NCI-H1417 treated with DMSO at 0.1 percent for 48 hours (cell line): ENCODE data around the gene DET1.
A peak's percentile ranks its signal among the peaks of the same experiment; 100 is the strongest.
"Not testable (repeated sequence)": the region's sequence is repeated elsewhere in the genome, so short reads cannot be mapped to it uniquely, and the experiment has no call there.

Experiments used
- DNase-seq: peaks from one replicate; lab custom pipeline; 2025; lab: John Stamatoyannopoulos, UW

DET1 gene

DNA sequence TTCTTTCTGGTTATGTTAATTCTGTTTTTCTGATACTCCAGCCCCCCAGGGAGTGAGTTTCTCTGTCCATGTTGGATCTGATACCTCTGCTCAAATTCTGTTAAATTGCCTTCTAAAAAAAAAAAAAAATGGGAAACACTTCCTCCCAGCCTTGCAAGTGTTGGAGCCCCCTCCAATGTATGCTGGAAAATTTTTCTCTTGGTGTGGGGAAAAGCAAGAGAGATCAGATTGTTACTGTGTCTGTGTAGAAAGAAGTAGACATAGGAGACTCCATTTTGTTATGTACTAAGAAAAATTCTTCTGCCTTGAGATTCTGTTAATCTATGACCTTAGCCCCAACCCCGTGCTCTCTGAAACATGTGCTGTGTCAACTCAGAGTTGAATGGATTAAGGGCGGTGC lies 6.1 kb downstream of the DET1 start:
- DNase-seq: not testable (repeated sequence)

- no peak for DNase-seq
Measured at GRCh38 chr15:88539441-88539840, 7.0 kb downstream of the DET1 start.

DNA sequence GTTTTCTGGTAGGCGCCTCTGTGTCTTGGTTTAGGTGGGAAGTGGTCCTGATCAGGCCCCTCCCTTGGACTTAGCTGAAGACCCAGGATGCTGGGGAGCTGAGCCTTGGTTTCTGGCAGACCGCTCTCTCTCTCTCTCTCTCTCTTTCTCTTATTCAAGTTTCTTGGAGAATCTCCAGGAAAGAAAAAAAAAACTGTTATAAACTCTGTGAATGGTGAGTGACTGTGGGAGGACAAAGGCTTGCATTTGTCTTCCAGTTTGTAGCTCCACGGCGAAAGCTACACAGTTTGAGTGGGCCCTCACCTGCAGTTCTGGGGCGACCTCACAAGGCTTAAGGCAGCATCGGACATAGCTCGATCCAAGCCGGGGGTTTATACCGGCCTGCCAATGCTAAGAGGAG lies 7.5 kb downstream of the DET1 start:
- no peak for DNase-seq

DNA sequence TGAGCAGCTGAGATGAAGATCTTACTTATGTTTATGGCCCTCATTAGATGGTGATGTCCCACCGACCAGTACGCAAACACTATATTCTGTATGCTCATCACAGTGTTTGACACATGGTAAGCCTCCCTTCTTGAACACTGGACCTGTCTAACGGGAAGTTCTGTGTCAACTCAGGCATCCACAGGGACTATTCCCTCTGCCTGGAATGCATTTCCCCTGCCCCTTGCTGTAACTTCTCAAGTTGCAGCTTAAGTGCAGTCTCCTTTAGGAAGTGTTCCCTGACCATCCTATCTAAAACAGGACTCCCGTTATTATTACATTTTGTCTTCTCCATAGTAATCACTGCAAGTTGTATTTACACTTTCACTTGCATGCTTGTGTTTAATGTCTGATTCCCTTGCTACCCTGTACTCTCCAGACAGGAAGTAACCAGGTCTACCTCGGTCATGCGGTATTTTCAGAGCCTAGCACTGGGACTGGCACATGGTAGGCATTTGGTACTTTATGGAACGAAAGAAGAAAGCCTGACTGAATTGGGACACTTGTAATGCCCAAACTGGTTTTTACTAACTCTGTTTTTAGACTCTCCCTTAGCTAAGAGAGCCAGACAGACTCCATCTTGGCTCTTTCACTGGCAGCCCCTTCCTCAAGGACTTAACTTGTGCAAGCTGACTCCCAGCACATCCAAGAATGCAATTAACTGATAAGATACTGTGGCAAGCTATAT lies 8.7 kb downstream of the DET1 start:
- DNase-seq: no peak

DNA sequence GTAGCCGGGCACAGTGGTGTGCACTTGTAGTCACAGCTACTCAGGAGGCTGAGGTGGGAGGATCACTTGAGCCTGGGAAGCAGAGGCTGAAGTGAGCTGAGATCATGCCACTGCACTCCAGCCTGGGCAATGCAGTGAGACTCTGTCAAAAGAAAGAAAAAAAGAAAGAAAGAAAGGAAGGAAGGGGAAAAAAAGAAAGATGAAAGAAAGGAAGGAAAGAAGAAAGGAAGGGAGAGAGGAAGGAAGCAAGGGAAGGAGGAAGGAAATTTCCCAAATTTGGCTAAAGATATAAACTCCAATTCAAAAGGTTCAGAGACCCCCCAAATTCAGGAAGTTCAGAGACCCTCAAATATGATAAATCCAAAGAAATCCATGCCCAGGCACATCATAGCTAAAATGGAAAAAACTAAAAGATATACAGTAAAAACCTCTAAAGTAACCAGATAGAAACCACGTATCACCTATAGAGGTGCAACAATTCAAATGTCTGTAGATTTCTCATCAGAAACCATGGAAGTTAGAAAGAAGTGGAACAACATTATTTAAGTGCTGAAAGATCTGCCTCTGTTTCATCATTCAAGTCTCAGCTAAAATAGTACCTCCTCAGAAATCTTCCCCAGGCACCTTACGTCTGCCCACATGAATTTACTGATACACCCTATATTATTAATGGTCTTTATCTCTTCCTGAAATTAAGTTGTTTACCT lies 10.7 kb downstream of the DET1 start:
- DNase-seq: no peak

DNA sequence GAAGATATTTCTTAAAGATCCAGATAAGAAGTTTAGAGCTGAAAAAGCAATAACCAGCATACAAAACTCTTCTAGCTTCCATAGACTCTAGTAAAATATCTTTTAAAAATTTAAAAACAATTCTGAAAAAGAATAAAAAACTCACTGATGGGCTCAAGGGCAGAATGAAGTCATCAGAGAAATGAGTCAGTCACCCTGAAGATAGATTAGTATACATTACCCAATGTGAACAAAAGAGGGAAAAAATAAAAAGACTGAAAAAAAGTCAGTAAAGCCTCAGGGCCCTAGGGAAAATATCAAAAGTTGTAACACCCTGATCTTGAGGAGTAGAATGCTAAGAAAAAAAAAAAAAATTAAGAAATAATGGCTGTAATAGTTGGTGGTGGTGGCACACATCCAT lies 11.4 kb downstream of the DET1 start:
- no peak for DNase-seq

DNA sequence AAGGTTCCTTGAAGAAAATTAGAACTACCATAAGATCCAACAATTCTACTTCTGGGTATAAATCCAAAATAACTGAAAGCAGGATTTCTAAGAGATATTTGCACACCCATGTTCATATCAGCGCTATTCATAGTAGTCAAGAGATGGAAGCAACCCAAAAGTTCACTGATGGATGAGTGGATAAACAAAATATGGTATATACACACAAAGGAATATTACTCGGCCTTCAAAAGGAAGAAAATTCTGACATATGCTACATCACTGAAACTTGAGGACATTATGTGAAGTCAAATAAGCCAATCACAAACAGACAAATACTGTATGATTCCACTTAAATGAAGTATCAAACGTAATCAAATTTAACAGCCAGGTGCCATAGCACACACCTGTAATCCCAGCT lies 13.1 kb downstream of the DET1 start:
- no peak for DNase-seq

DNA sequence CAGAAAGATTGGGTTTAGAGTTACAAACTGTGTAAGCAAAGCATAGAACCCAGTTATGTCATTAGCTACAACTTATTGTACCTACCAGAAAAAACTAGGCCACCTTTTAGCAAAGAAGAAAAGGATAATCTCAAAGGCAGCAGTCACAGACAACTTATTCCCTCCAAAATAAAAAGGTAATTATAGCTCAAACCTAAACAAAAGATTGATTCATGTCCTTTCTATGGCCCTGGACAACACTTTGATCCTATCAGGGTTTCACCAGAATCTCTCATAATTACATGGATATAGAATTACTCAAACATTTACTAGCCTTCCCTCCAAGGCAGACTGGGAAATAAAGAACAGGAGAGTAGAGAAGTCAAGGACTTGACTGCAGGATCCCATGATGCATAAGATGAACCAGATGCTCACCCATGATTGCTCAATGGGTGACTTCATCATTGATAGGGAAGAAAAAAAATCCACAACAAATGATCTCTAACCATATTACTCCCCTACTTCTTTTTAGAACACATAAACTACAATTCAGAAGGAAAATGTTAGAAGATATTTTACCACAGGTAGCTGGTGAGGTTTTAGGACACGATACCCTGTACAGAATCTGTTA lies 17.4 kb downstream of the DET1 start:
- no peak for DNase-seq

DNA sequence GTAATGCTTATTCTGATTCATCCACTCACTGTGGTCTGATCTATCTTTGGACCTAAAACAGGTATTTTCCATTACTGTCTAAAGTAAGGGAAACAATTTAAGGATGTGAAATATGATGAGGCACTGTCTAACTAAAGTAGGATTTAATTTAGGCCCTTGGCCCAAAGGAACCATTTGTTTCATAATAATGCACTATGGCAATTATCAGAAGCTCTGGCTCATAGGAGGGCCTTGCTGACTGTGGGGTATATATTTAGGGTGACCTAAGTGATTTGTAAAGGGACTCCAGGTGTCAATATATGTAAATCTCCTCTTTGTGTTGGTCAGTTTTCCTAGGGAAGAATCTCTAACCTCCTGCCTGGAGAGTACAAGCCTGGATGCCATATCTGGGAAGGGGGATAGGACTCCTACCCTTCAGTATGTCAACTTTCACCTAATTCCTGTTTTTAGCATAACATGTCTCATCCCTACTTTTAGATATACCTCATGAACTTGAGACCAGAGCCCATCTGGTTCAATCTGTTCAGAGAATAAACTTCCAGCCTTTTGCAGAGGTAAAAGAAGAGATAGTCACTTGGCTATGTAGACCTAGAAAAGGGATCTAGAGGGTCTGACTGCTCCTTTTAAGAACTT lies 20.1 kb downstream of the DET1 start:
- DNase-seq: no peak

- no peak for DNase-seq
Measured at GRCh38 chr15:88525418-88525817, 21.1 kb downstream of the DET1 start.

GRCh38 chr15:88524094-88524493 lies 22.4 kb downstream of the DET1 start:
- DNase-seq: not testable (repeated sequence)

GRCh38 chr15:88518903-88519302 lies 27.6 kb downstream of the DET1 start:
- DNase-seq: no peak

DNA sequence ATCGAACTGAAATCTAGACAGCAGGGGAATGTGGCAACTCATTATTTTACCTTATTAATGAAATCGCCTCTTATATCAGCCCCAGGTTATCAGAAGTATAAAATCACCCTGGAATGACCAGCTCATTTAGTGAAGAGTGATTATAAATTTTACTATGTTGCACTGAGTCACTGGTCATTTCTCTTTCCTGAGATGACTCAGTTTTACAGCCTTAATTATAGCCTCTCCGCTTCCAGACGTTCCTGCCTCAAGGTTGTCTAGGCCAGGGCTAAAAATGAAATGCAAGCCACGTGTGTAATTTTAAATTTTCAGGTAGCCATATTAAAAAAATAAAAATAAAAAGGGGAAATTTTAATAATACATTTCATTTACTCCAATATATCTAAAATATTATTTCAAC lies 33.3 kb downstream of the DET1 start:
- DNase-seq: no peak

GRCh38 chr15:88512601-88513000 lies 33.9 kb downstream of the DET1 start:
- DNase-seq: no peak

GRCh38 chr15:88512078-88512477 lies 34.4 kb downstream of the DET1 start:
- no peak for DNase-seq

DNA sequence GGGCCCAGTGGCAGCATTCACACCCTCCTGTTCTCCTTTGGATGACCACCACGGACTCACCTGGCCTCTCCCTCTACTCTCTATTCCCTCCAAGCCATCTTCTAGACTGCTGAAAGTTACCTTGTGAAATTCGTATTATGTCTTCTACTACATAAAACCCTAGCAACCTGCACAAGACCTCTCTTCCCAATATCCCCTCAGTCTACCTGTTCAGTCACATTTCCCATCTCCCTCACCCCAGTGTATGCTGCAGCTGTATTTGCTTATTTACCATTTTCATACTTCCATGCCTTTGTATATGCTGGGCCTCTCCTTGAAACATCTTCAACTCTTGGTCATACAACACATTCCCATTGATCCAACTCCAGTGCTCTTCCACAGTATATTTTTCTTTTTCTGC lies 35.3 kb downstream of the DET1 start:
- DNase-seq: no peak

GRCh38 chr15:88509964-88510363 lies 36.5 kb downstream of the DET1 start:
- DNase-seq: no peak

- DNase-seq: no peak
Measured at GRCh38 chr15:88509321-88509720, 37.2 kb downstream of the DET1 start.

DNA sequence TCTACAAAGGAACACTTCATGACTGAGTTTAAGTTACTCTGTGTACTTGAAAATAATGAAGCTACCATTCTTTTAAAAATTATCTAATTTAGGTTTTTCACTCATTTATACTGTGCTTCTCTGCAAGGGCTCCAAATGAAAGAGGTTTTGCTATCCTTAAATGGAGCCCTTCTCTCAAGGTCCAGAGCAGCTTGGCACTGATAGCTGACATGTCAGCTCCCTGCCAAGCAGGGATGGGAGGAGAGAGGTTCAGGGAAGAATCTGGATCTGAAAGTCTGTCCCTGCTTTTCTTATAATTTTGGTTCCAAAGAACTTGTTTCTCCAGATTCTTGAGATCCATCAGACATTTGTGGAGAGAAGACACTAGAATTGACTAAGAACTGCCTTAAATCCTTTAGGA lies 39.9 kb downstream of the DET1 start:
- no peak for DNase-seq

- no peak for DNase-seq
Measured at GRCh38 chr15:88505721-88506120, 40.8 kb downstream of the DET1 start.

GRCh38 chr15:88504445-88504844 lies 42.0 kb downstream of the DET1 start:
- DNase-seq: no peak

DNA sequence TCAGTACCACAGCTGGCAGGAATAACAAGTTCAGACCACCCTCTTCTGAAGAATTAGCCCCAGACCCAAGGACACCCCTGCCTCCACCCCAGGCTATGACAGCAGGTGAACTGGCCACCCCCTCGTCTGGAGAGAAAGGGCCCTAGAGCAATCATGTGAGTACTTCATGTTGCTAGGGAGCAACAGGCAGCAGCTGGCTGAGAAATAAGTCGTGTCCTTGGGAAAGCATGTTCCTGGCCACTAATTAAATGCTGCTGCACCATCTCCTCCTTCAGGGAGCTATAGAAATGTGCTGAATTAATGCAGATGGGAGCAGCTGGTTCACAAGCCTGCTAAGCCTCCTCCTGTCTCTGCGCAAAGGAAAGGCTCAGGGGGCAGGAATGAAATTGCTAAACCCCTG lies 47.5 kb downstream of the DET1 start:
- peak; percentile 29 for DNase-seq
